Central memory CD8-positive, alpha-beta T cell (primary cell): Measurements from ENCODE around the gene HBS1L.
"Not testable (repeated sequence)": the region's sequence is repeated elsewhere in the genome, so short reads cannot be mapped to it uniquely, and the experiment has no call there.

Source experiments
- ATAC-seq: fragments of 150-1000 bp; cut with Tn5 transposase; replicated peaks from 2 replicates; pipeline ENCODE4 v1.10.0; 2022; ENCODE audit warnings: mild to moderate bottlenecking, moderate FRiP score, moderate number of reproducible peaks; ENCODE audit not compliant: poor library complexity, severe bottlenecking; ENCODE audit errors: extremely low read depth
- DNase-seq, 2 donors: peaks; one replicate each; pipeline ENCODE4 v3.0.0; 2021; ENCODE audit warnings: low spot score in 2 of 2
- H3K27ac Mint-ChIP-seq: one replicate; pipeline ENCODE4 v1.8.0; 2022; ENCODE audit warnings: low read depth, mild to moderate bottlenecking, moderate library complexity, mixed read lengths
- H3K27me3 Mint-ChIP-seq: one replicate; pipeline ENCODE4 v1.8.0; 2022; ENCODE audit warnings: mixed read lengths
- H3K36me3 Mint-ChIP-seq: one replicate; pipeline ENCODE4 v1.8.0; 2022; ENCODE audit warnings: mild to moderate bottlenecking, moderate library complexity, mixed read lengths; ENCODE audit not compliant: insufficient read depth
- H3K4me1 Mint-ChIP-seq: one replicate; pipeline ENCODE4 v1.8.0; 2022; ENCODE audit warnings: mixed read lengths
- H3K4me3 Mint-ChIP-seq: one replicate; pipeline ENCODE4 v1.8.0; 2022; ENCODE audit warnings: mild to moderate bottlenecking, moderate library complexity, mixed read lengths
- H3K9me3 Mint-ChIP-seq: one replicate; pipeline ENCODE4 v1.8.0; 2022; ENCODE audit warnings: mixed read lengths

The HBS1L gene

DNA sequence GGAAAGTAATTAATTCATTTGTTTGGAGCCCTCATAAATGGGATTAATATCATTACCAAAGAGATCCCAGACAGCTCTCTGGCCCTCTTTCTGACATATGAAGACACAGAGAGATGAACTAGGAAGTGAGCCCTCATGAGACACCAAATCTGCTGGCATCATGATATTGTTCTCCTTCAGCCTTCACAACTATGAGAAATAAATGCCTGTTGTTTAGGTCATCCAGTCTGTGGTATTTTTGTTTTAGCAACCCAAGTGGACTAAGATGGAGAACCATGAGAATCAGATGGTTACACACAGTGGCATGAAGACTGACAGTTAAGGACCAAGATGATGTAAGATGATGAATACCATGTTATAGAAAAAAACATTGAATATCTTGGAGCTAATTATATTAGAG lies 16.9 kb upstream of the HBS1L start:
- Mint-ChIP-seq H3K4me1 (no peaks in the 10 kb centered on the region), H3K36me3 (no peaks in the 10 kb centered on the region), H3K9me3 (no peaks in the 10 kb centered on the region), H3K27ac (no peak overlapping the region), H3K27me3 (peaks cover under 1% of the 10 kb centered on the region), H3K4me3 (no peak overlapping the region)
- ATAC-seq (no peak), DNase-seq (no peak)

DNA sequence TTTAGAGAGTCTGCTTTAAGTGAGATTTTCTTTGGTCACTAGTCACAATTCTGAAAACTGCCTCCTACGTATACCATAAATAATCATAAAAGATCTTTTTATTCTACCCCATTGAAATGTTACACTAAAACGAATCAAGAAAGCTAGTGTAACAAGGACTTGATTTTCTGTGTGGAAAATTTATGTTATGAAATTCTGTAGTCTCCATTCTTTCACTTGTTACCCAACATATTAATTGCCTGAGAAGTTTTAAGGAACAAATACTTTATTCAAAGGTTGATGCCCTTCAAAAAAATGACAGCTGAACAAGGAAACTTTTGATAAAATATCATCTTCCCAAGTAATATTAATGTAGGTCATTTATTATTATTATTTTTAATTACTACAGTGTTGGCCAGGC lies 13.3 kb upstream of the HBS1L start:
- Mint-ChIP-seq H3K27ac (no peak overlapping the region), H3K9me3 (no peaks in the 10 kb centered on the region), H3K36me3 (no peaks in the 10 kb centered on the region), H3K4me1 (no peaks in the 10 kb centered on the region), H3K4me3 (no peak overlapping the region), H3K27me3 (no peaks in the 10 kb centered on the region)
- DNase-seq (no peak), ATAC-seq (no peak)

DNA sequence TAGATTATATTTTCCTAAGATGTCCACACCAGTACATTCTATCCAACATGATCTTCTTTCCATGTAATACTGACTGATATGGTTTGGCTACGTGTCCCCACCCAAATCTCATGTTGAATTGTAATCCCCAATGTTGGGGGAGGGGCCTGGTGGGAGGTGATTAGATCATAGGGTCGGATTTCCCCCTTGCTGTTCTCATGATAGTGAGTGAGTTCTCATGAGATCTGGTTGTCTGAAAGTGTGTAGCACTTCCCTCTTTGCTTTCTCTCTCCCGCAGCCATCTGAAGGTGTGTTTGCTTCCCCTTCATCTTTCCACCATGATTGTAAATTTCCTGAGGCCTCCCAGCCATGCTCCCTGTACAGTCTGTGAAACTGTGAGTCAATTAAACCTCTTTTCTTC lies 12.2 kb upstream of the HBS1L start:
- Mint-ChIP-seq H3K36me3 (no peaks in the 10 kb centered on the region), H3K4me1 (no peaks in the 10 kb centered on the region), H3K9me3 (no peaks in the 10 kb centered on the region), H3K27ac (no peak overlapping the region), H3K4me3 (no peak overlapping the region), H3K27me3 (no peaks in the 10 kb centered on the region)
- ATAC-seq = no peak
- no peak for DNase-seq

DNA sequence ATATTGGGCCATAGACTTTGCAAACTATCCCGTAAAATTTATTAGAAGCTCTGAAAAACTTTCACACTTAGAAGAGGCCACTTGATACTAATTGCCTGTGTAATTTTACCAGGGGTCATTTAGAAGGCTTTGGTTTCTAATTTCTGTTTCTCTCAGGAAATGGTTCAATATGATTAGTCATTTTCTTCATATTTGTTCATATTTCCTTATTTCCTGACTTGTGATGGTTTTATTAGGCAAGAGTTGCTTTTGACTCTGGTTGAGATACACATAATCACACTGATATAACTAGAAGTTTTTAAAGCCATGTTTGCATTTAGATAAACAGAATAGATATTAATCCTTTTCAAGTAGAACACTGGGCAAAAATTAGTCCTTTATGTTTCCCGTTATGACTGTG lies 11.8 kb upstream of the HBS1L start:
- no peaks in the 10 kb centered on the region for H3K4me1 Mint-ChIP-seq
- no peak overlapping the region for H3K4me3 Mint-ChIP-seq
- no peak overlapping the region for H3K27ac Mint-ChIP-seq
- DNase-seq (no peak), ATAC-seq (no peak)
- no peaks in the 10 kb centered on the region for H3K9me3 Mint-ChIP-seq
- H3K27me3 Mint-ChIP-seq = no peaks in the 10 kb centered on the region
- H3K36me3 Mint-ChIP-seq = no peaks in the 10 kb centered on the region

DNA sequence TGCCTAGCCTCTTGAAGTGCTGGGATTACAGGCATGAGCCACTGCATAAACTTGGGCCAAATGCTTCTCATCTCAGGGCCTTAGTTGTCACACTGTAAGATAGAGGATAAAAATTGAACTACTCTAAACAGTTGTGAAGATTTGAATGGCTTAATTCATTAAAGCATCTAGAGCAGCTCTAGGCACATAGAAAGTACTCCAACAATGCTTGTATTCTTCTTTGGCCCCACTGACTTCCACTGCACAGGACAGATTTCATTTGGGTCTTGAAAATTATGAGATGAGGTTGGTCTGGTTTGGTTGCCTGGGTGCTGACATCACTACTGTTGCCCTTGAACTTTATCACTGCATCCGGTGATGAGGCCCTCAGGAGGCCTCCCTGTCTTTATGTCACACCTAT lies 10.0 kb upstream of the HBS1L start:
- no peak for ATAC-seq
- no peak for DNase-seq
- no peaks in the 10 kb centered on the region for H3K36me3 Mint-ChIP-seq
- no peak overlapping the region for H3K4me3 Mint-ChIP-seq
- H3K27me3 Mint-ChIP-seq = no peaks in the 10 kb centered on the region
- H3K4me1 Mint-ChIP-seq = no peaks in the 10 kb centered on the region
- H3K9me3 Mint-ChIP-seq = no peaks in the 10 kb centered on the region
- no peak overlapping the region for H3K27ac Mint-ChIP-seq

DNA sequence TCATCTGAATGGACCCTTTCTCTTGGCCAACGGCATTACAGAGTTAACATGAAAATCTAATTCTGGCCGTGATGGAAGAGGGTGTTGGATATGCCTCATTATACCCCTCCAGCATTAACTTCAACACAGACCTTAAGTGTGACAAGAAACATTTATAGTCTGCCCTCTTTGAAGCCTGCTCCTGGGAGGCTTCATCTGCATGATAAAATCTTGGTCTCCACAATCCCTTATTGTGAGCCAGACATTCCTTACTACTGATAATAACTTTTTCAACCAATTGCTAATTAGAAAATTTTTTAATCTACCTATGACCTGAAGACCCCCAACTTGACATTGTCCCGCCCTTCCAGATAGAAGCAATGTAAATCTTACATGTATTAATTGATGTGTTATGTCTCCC lies 9.3 kb upstream of the HBS1L start:
- no peak overlapping the region for H3K27ac Mint-ChIP-seq
- H3K9me3 Mint-ChIP-seq = no peaks in the 10 kb centered on the region
- H3K4me1 Mint-ChIP-seq = no peaks in the 10 kb centered on the region

GRCh38 chr6:135062735-135063134 lies 8.1 kb upstream of the HBS1L start:
- no peak for DNase-seq
- Mint-ChIP-seq H3K36me3 (no peaks in the 10 kb centered on the region), H3K4me1 (no peaks in the 10 kb centered on the region), H3K27me3 (no peaks in the 10 kb centered on the region), H3K9me3 (no peaks in the 10 kb centered on the region), H3K27ac (no peak overlapping the region), H3K4me3 (no peak overlapping the region)
- ATAC-seq = no peak

More for the DNA sequence above, 9.3 kb upstream of the HBS1L start:
- H3K27me3 Mint-ChIP-seq = no peaks in the 10 kb centered on the region
- no peak overlapping the region for H3K4me3 Mint-ChIP-seq
- DNase-seq (no peak), ATAC-seq (no peak)
- no peaks in the 10 kb centered on the region for H3K36me3 Mint-ChIP-seq

- ATAC-seq (no peak), DNase-seq (no peak)
- no peaks in the 10 kb centered on the region for H3K9me3 Mint-ChIP-seq
- peaks cover 2% of the 10 kb centered on the region for H3K36me3 Mint-ChIP-seq
- H3K4me1 Mint-ChIP-seq = peaks cover 2% of the 10 kb centered on the region
- H3K27ac Mint-ChIP-seq = no peak overlapping the region
- H3K4me3 Mint-ChIP-seq = no peak overlapping the region
- no peaks in the 10 kb centered on the region for H3K27me3 Mint-ChIP-seq
Observed at GRCh38 chr6:135060076-135060475, 5.5 kb upstream of the HBS1L start.

GRCh38 chr6:135058299-135058698 lies 3.7 kb upstream of the HBS1L start:
- H3K4me3 Mint-ChIP-seq, H3K9me3 Mint-ChIP-seq, H3K27ac Mint-ChIP-seq, DNase-seq, ATAC-seq, H3K27me3 Mint-ChIP-seq: not testable (repeated sequence)
- Mint-ChIP-seq H3K36me3 (peaks cover 10% of the 10 kb centered on the region), H3K4me1 (peaks cover 20% of the 10 kb centered on the region)

DNA sequence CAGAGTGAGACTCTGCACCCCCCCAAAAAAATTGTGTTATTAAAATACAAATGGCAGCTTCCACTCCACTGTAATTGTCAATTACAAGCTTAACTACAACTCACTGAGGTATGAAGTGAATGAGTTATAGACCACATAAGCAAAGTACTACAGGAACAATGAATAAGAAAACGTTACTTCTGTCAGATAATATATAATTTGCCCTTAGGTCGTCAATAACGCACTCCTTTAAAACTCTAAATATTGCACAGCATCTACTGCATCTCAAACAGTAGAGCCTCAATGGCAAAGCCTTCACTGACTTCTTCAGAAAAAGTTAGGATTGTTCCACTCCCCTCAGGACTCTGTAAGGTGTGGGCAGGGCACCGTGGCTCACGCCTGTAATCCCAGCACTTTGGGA lies 2.0 kb upstream of the HBS1L start:
- no peaks in the 10 kb centered on the region for H3K27me3 Mint-ChIP-seq
- peaks cover 10% of the 10 kb centered on the region for H3K36me3 Mint-ChIP-seq
- peaks cover 26% of the 10 kb centered on the region for H3K4me1 Mint-ChIP-seq
- H3K4me3 Mint-ChIP-seq = no peak overlapping the region
- no peak for DNase-seq
- H3K27ac Mint-ChIP-seq = no peak overlapping the region
- H3K9me3 Mint-ChIP-seq = no peaks in the 10 kb centered on the region
- ATAC-seq = no peak

GRCh38 chr6:135054226-135054568 lies 425 bp downstream of the HBS1L start:
- Mint-ChIP-seq H3K4me3 (peak overlapping the region; percentile 100), H3K27ac (peak overlapping the region; percentile 99), H3K27me3 (no peaks in the 10 kb centered on the region), H3K4me1 (peaks cover 33% of the 10 kb centered on the region), H3K9me3 (no peaks in the 10 kb centered on the region), H3K36me3 (peaks cover 16% of the 10 kb centered on the region)
- no peak for DNase-seq
- ATAC-seq = peak; percentile 16

DNA sequence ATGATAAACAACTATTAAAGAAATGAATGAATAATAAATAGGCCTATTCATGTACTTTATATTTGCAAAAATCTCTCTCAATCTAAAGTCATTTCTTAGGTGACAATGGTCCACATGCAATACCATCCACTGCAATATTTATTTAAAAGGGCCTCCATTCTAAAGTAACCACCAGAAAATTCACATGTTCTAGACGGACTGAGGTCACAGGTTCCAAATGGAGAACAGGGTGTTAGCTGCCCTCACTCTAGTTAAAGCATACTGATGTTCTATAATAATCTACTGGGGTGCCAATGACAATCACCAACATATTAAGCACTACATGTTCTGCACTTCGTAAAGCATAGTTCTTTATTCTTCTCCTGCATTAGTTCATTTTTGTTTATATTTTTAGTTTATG lies 1.2 kb downstream of the HBS1L start:
- peaks cover 40% of the 10 kb centered on the region for H3K4me1 Mint-ChIP-seq
- ATAC-seq (no peak), DNase-seq (no peak)
- H3K27me3 Mint-ChIP-seq = no peaks in the 10 kb centered on the region
- H3K4me3 Mint-ChIP-seq = peak overlapping the region; percentile 100
- H3K36me3 Mint-ChIP-seq = peaks cover 21% of the 10 kb centered on the region
- H3K9me3 Mint-ChIP-seq = no peaks in the 10 kb centered on the region
- peak overlapping the region; percentile 99 for H3K27ac Mint-ChIP-seq

- ATAC-seq (no peak), DNase-seq (no peak)
- Mint-ChIP-seq H3K9me3 (no peaks in the 10 kb centered on the region), H3K4me3 (peak overlapping the region; percentile 100), H3K4me1 (peaks cover 44% of the 10 kb centered on the region), H3K36me3 (peaks cover 25% of the 10 kb centered on the region), H3K27me3 (no peaks in the 10 kb centered on the region), H3K27ac (peak overlapping the region; percentile 99)
Observed at GRCh38 chr6:135052939-135053338, 1.7 kb downstream of the HBS1L start.

GRCh38 chr6:135048915-135049314 lies 5.7 kb downstream of the HBS1L start:
- H3K36me3 Mint-ChIP-seq = peaks cover 17% of the 10 kb centered on the region
- ATAC-seq = no peak
- peak overlapping the region; percentile 14 for H3K27ac Mint-ChIP-seq
- DNase-seq = no peak
- H3K4me3 Mint-ChIP-seq = no peak overlapping the region
- H3K27me3 Mint-ChIP-seq = no peaks in the 10 kb centered on the region
- H3K9me3 Mint-ChIP-seq = no peaks in the 10 kb centered on the region
- peaks cover 60% of the 10 kb centered on the region for H3K4me1 Mint-ChIP-seq
